ENCODE data around the gene FOXC1.

- TF ChIP-seq CTCF (CRISPR knock-in tag; IDR thresholded peaks at IDR 0.05), result no peak
- TF ChIP-seq POLR2A (IDR thresholded peaks at IDR 0.05; ENCODE audit: insufficient read depth in 1 of 2, low read depth in 2 of 2, low read length in 2 of 2), result no peak
- TF ChIP-seq TCF12 (IDR thresholded peaks at IDR 0.05), result no peak
- TF ChIP-seq TCF12 (CRISPR knock-in tag; IDR thresholded peaks at IDR 0.05), result no peak
- no peak for TF ChIP-seq NFE2L2 (IDR thresholded peaks at IDR 0.05; ENCODE audit: low read length)
- no peak for TF ChIP-seq NFIC (IDR thresholded peaks at IDR 0.05; ENCODE audit: low read length)
These were observed 35.5 kb upstream of the FOXC1 start for GRCh38 chr6:1574083-1574761.

Data from HepG2 (cell line).